Measurements from ENCODE around the gene PRLR. TPM values are rescaled to one million over a fixed set of nuclear protein-coding genes. Genes with fewer than 3 reads are reported as not detected.

Gene PRLR
- total RNA-seq, 3 donors from 2014 or later, result 0.19 to 0.25 (median 0.24) TPM

DNA sequence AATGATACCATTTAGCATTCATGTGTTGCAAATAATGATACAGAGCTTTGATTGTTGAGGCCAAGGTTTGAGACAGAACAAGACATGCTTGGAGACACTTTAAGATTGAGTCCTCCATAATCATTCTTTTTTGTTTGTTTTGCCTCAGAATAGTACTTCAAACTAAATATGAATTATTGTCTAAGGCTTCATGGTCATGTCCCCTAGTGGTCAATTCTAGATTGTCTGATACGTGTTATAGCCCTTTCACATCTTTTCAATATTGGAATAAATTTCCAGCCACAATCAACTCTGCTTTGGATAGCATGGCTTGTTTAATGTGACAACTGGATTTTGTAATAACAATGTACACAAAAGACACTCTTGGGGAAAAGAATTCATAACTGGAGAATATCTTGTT lies 64.2 kb downstream of the PRLR start:
- ATAC-seq (no peak), DNase-seq (no peak)
- no peak overlapping the region for H3K4me3 Mint-ChIP-seq
- H3K4me1 Mint-ChIP-seq (ENCODE audit: low read depth), result no peaks in the 10 kb centered on the region
- peaks cover 21% of the 10 kb centered on the region for H3K9me3 Mint-ChIP-seq
- H3K27me3 Mint-ChIP-seq (ENCODE audit: low read depth), result peaks cover 6% of the 10 kb centered on the region
- no peaks in the 10 kb centered on the region for H3K36me3 Mint-ChIP-seq (ENCODE audit: insufficient read depth)

DNA sequence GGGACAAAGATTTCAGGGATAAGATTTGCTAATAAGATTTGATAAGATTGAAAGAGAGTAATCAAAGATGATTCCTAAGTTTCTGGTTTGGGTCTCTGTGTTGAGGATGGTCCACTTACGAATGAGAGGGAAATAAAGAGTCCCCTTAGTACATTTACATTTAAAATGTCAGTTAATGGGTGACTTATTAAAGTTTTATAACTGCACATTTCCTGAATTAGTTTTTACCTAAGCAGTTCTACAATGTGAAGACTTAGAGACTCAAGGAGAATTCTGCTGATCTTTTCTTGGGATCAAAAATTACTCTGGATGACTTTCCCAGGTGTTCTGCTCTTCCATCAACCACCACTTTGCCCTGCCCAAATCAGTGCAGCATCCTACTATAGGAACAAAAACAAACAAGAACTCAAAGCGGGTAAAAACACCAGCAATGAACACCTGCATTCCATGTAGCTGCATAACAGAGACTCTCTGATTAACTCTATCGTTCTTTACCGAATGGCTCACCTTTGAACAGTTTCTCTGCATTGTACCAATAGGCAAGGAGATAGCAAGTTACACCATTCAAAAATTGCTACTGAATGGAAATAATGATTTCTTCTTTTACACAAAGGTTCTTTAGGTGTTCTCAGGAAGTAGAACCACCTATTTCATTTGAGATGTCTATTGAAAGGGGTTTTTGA lies 65.3 kb downstream of the PRLR start:
- no peak for DNase-seq
- H3K27me3 Mint-ChIP-seq (ENCODE audit: low read depth), result peaks cover 6% of the 10 kb centered on the region

DNA sequence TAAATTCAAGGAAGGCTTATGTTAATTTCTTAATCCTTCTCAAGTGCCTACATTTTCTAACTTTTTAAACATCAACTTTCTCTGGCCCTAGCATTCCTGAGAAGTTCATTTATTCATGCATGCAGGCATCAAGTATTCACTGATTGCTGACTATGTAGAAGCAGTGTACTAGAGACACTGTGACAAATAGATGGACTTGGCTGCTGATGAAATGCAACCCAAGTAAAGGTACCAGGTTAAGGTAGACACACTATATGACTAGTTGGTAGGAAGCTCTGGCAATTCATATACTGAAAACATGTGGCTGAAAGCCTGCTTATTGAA lies 66.6 kb downstream of the PRLR start:
- peaks cover 17% of the 10 kb centered on the region for H3K9me3 Mint-ChIP-seq
- ATAC-seq (no peak), DNase-seq (no peak)
- no peaks in the 10 kb centered on the region for H3K4me1 Mint-ChIP-seq (ENCODE audit: low read depth)
- no peaks in the 10 kb centered on the region for H3K36me3 Mint-ChIP-seq (ENCODE audit: insufficient read depth)
- H3K27me3 Mint-ChIP-seq (ENCODE audit: low read depth), result peaks cover 6% of the 10 kb centered on the region
- H3K4me3 Mint-ChIP-seq, result no peak overlapping the region

More for the DNA sequence above, 65.3 kb downstream of the PRLR start:
- Mint-ChIP-seq H3K9me3 (peaks cover 21% of the 10 kb centered on the region), H3K36me3 (ENCODE audit: insufficient read depth) (no peaks in the 10 kb centered on the region), H3K4me3 (no peak overlapping the region), H3K4me1 (ENCODE audit: low read depth) (no peaks in the 10 kb centered on the region)
- ATAC-seq, result no peak

DNA sequence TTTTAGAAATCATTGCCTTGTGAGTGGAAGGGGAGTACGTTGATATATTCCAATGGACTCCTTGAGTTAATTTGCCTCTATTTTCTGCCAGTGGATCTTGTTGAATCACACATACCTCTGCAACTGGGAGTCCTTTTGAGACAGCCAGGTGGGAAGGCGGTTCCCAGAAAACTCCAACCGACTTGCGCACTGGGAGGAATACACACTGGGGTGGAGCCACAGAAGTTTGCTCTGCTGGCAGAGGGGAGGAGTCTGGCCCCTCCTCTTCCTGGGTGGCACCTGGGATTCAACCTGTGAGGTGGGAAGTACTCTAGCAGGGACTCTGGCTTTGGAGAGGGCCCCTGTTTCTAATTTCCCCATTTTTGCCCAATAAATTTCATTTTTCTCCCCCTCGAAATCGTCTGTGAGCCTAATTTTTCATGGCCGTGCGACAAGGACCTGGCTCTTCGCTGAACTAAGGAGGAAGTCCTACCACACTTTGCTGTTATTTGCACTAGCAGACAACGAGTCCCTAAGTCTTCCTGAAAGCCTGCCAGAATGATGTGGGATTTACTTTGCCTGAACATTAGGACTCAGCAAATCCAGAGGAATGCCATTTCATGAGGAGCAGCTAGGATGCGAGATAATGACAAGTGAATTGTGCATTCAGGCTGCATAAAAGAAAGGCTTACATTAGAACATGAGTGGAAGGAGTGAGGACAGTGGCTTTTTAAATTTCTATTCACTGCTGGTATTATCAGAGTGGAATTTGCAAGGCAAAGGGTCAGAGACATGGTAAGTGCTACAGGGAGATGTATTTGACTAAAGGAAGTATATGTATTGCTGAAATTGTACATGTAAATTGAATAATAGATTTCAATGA lies 67.2 kb downstream of the PRLR start:
- Mint-ChIP-seq H3K36me3 (ENCODE audit: insufficient read depth) (no peaks in the 10 kb centered on the region), H3K27me3 (ENCODE audit: low read depth) (peaks cover 6% of the 10 kb centered on the region), H3K9me3 (peaks cover 14% of the 10 kb centered on the region), H3K4me1 (ENCODE audit: low read depth) (no peaks in the 10 kb centered on the region), H3K4me3 (no peak overlapping the region)
- DNase-seq (no peak), ATAC-seq (no peak)

DNA sequence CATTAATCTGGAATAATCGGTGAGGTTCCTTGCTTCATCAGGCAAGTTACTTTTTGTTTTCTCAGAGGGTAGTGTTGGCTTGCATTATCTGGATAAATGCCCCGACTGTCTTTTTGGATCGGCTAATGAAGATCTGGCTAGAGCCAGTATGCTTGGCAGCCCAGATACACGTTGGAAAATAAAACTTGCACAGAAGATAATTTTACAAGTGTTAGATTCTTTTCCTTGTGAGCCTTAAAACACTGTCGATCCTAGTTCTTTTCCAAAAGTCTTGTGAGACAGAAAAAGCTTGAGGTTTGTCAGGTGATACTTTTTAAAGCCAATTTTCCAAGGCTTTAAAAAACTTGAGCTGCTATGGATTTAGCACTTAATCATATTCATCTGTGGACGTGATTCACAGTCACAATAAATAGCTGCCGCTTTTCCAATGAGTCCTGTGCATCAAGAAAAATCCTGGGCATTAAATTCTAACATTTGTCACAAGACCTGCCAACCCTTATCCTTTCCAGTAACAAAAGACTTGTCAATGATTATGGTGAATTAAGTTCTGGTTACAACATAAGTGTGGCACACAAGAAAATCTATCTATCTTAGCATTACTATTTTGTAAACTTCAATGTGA lies 68.5 kb downstream of the PRLR start:
- H3K4me3 Mint-ChIP-seq, result no peak overlapping the region
- peaks cover 5% of the 10 kb centered on the region for H3K9me3 Mint-ChIP-seq

DNA sequence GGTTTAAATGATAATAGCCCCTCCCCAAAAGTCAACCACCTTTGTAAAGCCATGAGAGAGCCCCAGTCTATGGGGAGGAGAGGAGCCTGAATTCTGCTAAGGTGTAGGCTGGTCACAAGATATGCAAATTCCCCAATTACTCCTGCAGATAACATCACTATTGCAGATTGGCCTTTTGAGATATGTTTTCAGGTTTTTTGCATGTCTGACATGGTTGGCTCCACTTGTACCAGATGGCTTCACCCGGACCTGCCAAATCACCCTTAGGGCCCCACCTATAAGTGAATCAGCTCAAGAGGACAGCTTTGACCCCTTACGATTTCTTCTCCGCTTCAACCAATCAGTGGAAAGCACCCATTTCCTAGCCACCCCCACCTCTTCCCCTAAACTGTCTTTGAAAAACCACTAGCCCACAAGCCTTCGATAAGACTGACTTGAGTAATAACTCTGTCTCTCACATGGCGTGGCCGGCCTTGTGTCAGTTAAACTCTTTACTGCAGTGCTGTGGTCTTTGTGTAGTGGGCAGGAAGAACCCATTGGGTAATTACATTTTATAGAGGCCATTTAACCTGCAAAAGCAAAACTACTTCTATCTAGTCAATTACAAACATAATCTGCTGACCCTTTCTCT lies 69.7 kb downstream of the PRLR start:
- Mint-ChIP-seq H3K4me3 (no peak overlapping the region), H3K27me3 (ENCODE audit: low read depth) (peaks cover 8% of the 10 kb centered on the region), H3K36me3 (ENCODE audit: insufficient read depth) (no peaks in the 10 kb centered on the region), H3K4me1 (ENCODE audit: low read depth) (no peaks in the 10 kb centered on the region), H3K9me3 (no peaks in the 10 kb centered on the region)
- DNase-seq, result no peak
- no peak for ATAC-seq

More for the DNA sequence above, 68.5 kb downstream of the PRLR start:
- ATAC-seq (no peak), DNase-seq (no peak)
- Mint-ChIP-seq H3K27me3 (ENCODE audit: low read depth) (peaks cover 6% of the 10 kb centered on the region), H3K36me3 (ENCODE audit: insufficient read depth) (no peaks in the 10 kb centered on the region), H3K4me1 (ENCODE audit: low read depth) (no peaks in the 10 kb centered on the region)

DNA sequence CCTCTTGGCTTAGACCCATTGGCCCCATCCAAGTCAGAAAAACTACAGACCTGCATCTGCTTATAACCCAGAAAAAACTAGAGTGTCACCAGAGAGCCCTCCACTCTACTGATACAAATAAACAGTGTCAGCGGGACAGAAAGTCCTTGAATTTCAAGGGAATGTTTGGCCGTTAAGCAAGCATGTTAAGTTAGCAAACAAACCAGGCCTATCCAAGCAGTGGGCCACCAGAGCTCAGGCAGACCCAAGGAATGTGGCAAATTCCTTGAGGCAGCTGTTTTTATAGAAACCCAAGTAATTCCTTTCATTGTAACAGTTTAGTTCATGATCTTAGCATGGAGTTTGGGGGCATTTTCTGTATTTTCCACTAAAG lies 70.9 kb downstream of the PRLR start:
- peaks cover 7% of the 10 kb centered on the region for H3K27me3 Mint-ChIP-seq (ENCODE audit: low read depth)
- H3K36me3 Mint-ChIP-seq (ENCODE audit: insufficient read depth), result no peaks in the 10 kb centered on the region
- H3K4me3 Mint-ChIP-seq, result no peak overlapping the region
- H3K9me3 Mint-ChIP-seq, result no peaks in the 10 kb centered on the region
- no peaks in the 10 kb centered on the region for H3K4me1 Mint-ChIP-seq (ENCODE audit: low read depth)
- ATAC-seq (no peak), DNase-seq (no peak)

DNA sequence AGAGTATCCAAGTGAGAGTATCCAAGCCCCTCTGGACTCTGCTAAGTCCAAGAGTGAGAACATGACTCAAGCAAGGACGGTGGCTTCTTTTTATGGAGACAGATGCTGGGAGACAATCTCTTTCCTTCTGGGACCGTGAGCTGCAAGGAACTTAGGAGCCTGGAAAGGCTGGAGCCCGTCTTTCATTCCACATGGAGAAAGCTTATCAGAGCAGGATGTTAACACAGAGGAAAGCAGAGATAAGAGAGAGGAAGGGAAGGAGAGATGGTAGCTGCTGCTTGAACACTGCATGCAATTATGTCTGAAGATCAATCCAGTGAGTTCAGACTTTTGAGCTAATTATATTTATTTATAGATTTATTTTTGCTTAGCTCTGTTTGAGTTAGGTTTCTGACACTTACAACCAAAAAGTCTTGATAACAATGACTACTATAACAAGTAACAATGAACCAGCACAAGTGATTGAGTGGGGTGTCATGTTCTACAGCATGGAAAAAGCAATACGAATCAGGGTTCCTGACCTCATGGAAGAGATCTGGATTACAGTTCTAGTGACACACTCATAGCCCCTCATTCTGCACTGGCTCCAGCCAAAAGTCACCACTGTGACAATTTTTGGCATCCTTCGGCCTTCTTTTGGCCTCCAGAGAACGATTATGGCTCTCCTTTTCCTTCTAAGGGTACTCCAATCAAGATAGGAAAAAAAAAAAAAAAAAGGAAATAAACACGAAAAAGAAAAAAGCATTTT lies 71.5 kb downstream of the PRLR start:
- no peak for DNase-seq

DNA sequence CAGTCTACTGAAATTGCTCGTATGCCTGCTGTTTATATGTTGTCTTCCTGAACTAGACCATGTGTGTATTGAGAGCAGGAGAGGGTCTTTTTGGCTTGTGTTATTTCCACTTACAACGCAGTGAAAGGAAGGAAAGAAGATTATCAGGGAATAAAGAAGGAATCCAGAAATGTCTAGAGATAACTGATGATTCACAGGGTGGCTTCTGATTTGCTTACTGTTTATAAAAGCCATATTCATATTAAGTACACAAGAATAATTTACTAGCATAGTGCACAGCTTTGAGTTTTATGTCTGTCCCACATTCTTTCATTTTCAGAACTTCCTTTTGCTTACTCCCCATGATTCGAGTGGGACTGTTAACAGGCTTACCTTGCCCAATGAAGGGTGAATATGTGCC lies 72.1 kb downstream of the PRLR start:
- Mint-ChIP-seq H3K9me3 (no peaks in the 10 kb centered on the region), H3K36me3 (ENCODE audit: insufficient read depth) (no peaks in the 10 kb centered on the region), H3K4me3 (no peak overlapping the region), H3K27me3 (ENCODE audit: low read depth) (peaks cover 6% of the 10 kb centered on the region), H3K4me1 (ENCODE audit: low read depth) (no peaks in the 10 kb centered on the region)
- ATAC-seq (no peak), DNase-seq (no peak)

More for the DNA sequence above, 71.5 kb downstream of the PRLR start:
- Mint-ChIP-seq H3K4me3 (no peak overlapping the region), H3K27me3 (ENCODE audit: low read depth) (peaks cover 6% of the 10 kb centered on the region), H3K36me3 (ENCODE audit: insufficient read depth) (no peaks in the 10 kb centered on the region), H3K4me1 (ENCODE audit: low read depth) (no peaks in the 10 kb centered on the region), H3K9me3 (no peaks in the 10 kb centered on the region)
- no peak for ATAC-seq

DNA sequence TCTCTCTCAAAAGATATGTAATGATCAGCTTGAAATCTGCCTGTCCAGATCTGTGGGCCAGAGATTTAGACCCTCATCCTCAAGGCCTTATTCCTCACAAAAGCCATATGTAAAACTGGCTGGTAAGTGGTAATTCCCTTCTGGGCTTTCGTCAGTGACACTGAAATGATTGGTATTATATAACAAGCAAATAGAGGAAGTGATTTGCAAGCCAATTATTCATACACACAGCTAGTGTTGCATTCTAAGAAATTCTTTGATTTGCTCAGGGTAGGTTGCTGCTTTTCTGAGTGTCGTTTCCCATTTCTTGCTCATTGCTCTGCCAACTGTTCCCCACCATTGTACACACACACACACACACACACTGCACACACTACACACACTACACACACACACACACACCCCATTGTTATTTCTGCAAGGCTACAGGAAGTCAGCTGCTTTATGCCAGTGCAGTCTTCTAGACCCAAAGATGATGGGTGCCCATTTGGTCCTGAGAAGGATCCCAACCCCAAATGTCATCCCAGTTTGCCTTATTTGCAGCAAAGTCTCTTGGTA lies 76.8 kb downstream of the PRLR start:
- Mint-ChIP-seq H3K27me3 (ENCODE audit: low read depth) (peaks cover 4% of the 10 kb centered on the region), H3K4me1 (ENCODE audit: low read depth) (no peaks in the 10 kb centered on the region), H3K9me3 (no peaks in the 10 kb centered on the region), H3K36me3 (ENCODE audit: insufficient read depth) (no peaks in the 10 kb centered on the region), H3K4me3 (no peak overlapping the region)
- DNase-seq (no peak), ATAC-seq (no peak)

DNA sequence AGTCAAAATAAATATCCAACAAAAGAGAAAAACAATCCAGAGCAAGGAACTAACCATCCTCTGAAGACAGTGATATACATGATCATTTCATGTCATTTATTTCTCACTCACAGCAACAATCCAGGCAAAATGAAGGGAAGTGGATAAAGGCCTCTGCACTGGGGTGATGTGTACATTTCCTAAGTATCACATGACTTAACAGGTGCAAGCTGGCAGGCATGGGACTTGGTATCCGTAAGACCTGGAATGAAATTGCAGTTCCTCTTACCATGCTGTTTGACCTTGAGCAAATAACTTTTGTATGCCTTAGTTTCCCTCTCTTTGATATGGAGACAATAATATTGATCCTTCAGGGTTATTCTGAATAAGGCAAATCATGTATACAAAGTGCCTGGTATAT lies 77.6 kb downstream of the PRLR start:
- ATAC-seq (no peak), DNase-seq (no peak)
- Mint-ChIP-seq H3K4me3 (no peak overlapping the region), H3K9me3 (no peaks in the 10 kb centered on the region), H3K27me3 (ENCODE audit: low read depth) (peaks cover 4% of the 10 kb centered on the region), H3K36me3 (ENCODE audit: insufficient read depth) (no peaks in the 10 kb centered on the region), H3K4me1 (ENCODE audit: low read depth) (no peaks in the 10 kb centered on the region)

DNA sequence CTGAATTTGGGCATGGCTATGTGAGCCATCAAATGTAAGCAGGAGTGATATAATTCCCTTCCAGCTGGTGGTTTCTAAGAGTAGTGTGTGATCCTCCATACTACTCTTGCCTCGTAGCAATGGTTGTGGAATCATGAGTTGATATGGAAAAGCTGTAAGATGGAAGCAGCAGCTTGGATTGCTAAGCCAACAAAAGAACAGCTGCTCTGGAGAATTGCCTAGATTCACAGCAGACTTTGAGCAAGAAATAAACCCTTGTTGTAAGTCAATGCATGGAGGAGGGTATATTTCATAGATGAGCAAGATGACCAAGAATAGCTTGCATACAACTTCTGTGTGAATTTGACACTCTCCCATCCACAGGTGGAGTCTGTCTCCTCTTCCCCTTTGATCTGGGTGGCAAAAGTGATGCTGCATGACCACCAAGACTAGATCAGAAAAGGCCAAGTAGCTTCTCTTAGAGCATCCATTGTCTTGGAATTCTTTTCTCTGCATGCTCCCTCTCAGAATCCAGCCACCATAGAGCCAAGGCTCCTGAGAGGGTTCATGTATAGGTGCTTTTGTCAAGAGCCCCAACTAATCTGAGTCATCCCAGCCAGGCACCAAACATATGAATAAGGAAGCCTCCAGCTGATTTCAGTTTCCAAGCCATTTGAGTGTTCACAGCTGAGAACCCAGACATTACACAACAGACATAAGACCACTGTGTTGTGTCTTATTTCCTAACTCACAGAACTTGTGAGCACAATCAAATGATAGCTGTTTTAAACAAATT lies 79.0 kb downstream of the PRLR start:
- no peak for ATAC-seq
- Mint-ChIP-seq H3K36me3 (ENCODE audit: insufficient read depth) (no peaks in the 10 kb centered on the region), H3K4me3 (no peak overlapping the region)

DNA sequence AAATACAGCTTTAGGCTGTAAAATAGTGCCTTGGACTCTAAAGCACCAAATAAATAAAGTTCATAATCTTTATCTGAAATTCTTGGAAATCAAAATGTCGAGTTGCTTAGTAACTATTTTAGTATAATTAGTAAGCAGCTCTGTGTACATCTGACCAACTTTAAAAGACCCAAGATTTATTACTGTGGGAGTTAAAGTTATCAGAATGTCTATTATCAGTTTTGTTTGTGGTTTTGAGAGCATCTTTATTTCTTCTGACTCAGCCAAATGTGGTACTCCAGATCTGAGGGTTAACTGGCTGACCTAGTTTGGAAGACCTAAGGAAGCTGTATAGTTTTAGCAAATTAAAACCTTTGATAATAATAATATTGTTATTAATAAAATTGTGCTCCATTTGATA lies 81.2 kb downstream of the PRLR start:
- Mint-ChIP-seq H3K4me1 (ENCODE audit: low read depth) (no peaks in the 10 kb centered on the region), H3K36me3 (ENCODE audit: insufficient read depth) (no peaks in the 10 kb centered on the region), H3K9me3 (no peaks in the 10 kb centered on the region), H3K4me3 (no peak overlapping the region), H3K27me3 (ENCODE audit: low read depth) (peaks cover 2% of the 10 kb centered on the region)
- DNase-seq (no peak), ATAC-seq (no peak)

More for the DNA sequence above, 79.0 kb downstream of the PRLR start:
- DNase-seq, result no peak
- Mint-ChIP-seq H3K9me3 (no peaks in the 10 kb centered on the region), H3K27me3 (ENCODE audit: low read depth) (peaks cover 4% of the 10 kb centered on the region), H3K4me1 (ENCODE audit: low read depth) (no peaks in the 10 kb centered on the region)
